GM12878 (cell line): Measurements from ENCODE around the gene HIVEP3. TPM values are rescaled to one million over a fixed set of nuclear protein-coding genes. Genes with fewer than 3 reads are reported as not detected.

Experiments
- ATAC-seq: fragments of 200-7000 bp; cut with Tn5 transposase; 3 replicates; pipeline ENCODE4 v1.9.1; 2020; ENCODE audit warnings: mild to moderate bottlenecking, moderate library complexity
- BruUV-seq: library from RNA; stranded (reverse); fragments of 400-500 nt; replicated peaks from 2 replicates; lab custom pipeline; 2021; lab: Mats Ljungman, UMichigan
- CTCF ChIA-PET: fragments of 300-600 bp; sonication (Branson Sonifier 250); formaldehyde crosslinking; extraction: SDS; loops from one replicate; lab custom pipeline; 2021; ENCODE audit warnings: inconsistent platforms; lab: Yijun Ruan, JAX
- POLR2A ChIA-PET: fragments of 350-600 bp; formaldehyde crosslinking; extraction: SDS; loops from one replicate; lab custom pipeline; 2021; ENCODE audit warnings: inconsistent platforms; lab: Charles Lee
- RAD21 ChIA-PET: fragments of 300-600 bp; sonication (Branson Sonifier 250); formaldehyde crosslinking; loops from one replicate; lab custom pipeline; 2023; ENCODE audit warnings: antibody characterized with exemption; ENCODE audit not compliant: unreplicated experiment; lab: Charles Lee
- SMC1A ChIA-PET: fragments of 300-600 bp; sonication (Branson Sonifier 250); formaldehyde crosslinking; loops from one replicate; lab custom pipeline; 2023; ENCODE audit not compliant: unreplicated experiment, uncharacterized antibody; lab: Charles Lee
- DNase-seq: peaks from one replicate; pipeline ENCODE4 v3.0.0-alpha.2; 2011; ENCODE audit warnings: low read depth, low spot score
- FAIRE-seq: peaks from 3 replicates; lab custom pipeline; 2011; peaks lifted over from hg19 to GRCh38; lab: Jason Lieb, UNC
- H2AFZ ChIP-seq: 2 replicates; pipeline ENCODE4 v1.6.0; 2011; ENCODE audit warnings: low read depth, low read length, control low read depth; ENCODE audit not compliant: control insufficient read depth
- H3K27ac ChIP-seq: 2 replicates; pipeline ENCODE4 v1.5.1; 2011; ENCODE audit warnings: control low read depth; ENCODE audit not compliant: control insufficient read depth, insufficient read depth
- H3K27me3 ChIP-seq, 2 experiments: replicated peaks in 1 of 2; 2 replicates each; pipeline versions ENCODE4 v1.6.0 to v1.6.1; 2011; ENCODE audit warnings: low read length in 1 of 2; ENCODE audit not compliant: control insufficient read depth in 2 of 2, insufficient read depth in 2 of 2
- H3K36me3 ChIP-seq, 2 experiments: 2 replicates each; pipeline ENCODE4 v1.5.1; 2011; ENCODE audit warnings: low read length in 1 of 2; ENCODE audit not compliant: control insufficient read depth in 2 of 2, insufficient read depth in 2 of 2
- H3K4me1 ChIP-seq: 2 replicates; pipeline ENCODE4 v1.6.1; 2011; ENCODE audit warnings: mild to moderate bottlenecking, low read length, moderate library complexity, mixed read lengths; ENCODE audit not compliant: control insufficient read depth, insufficient read depth
- H3K4me2 ChIP-seq: 2 replicates; pipeline ENCODE4 v1.6.0; 2011; ENCODE audit warnings: control low read depth; ENCODE audit not compliant: control insufficient read depth, insufficient read depth
- H3K4me3 ChIP-seq: fragments of 200-600 bp; sonication (generic); 2 replicates; pipeline ENCODE4 v1.5.1; 2016
- H3K79me2 ChIP-seq: 2 replicates; pipeline ENCODE4 v1.6.0; 2011; ENCODE audit warnings: low read length; ENCODE audit not compliant: control insufficient read depth, insufficient read depth
- H3K9ac ChIP-seq: 2 replicates; pipeline ENCODE4 v1.8.0; 2011; ENCODE audit warnings: low read length, control low read depth, mixed read lengths; ENCODE audit not compliant: control insufficient read depth, insufficient read depth
- H3K9me3 ChIP-seq: replicated peaks from 3 replicates; pipeline ENCODE4 v1.5.1; 2011; ENCODE audit warnings: mild to moderate bottlenecking, low read length; ENCODE audit not compliant: control insufficient read depth, insufficient read depth
- H4K20me1 ChIP-seq: 2 replicates; pipeline ENCODE4 v1.6.0; 2011; ENCODE audit not compliant: control insufficient read depth, insufficient read depth
- BACH1 ChIP-seq: fragments of 450-650 bp; IDR thresholded peaks from 2 replicates; pipeline ENCODE4 v1.6.1; 2017; ENCODE audit warnings: mild to moderate bottlenecking, borderline replicate concordance
- BHLHE40 ChIP-seq, 2 experiments: fragments of 450-650 bp in 1 of 2; IDR thresholded peaks; 2 replicates each; pipeline ENCODE4 v1.6.1; 2011 to 2017; ENCODE audit warnings: low read depth in 2 of 2, borderline replicate concordance in 1 of 2, improper control_type of control experiment in 1 of 2, low read length in 1 of 2, mild to moderate bottlenecking in 1 of 2
- IKZF1 ChIP-seq: fragments of 450-650 bp; conservative IDR thresholded peaks from 2 replicates; pipeline ENCODE4 v1.6.1; 2017; ENCODE audit warnings: antibody characterized with exemption, mild to moderate bottlenecking
- MEF2B ChIP-seq: fragments of 450-650 bp; IDR thresholded peaks from 2 replicates; pipeline ENCODE4 v1.6.1; 2018; ENCODE audit warnings: mild to moderate bottlenecking, moderate library complexity; ENCODE audit not compliant: partially characterized antibody, poor library complexity, severe bottlenecking
- SRF ChIP-seq, 2 experiments: IDR thresholded peaks; 2 replicates each; pipeline ENCODE4 v1.6.1; 2011; ENCODE audit warnings: low read depth in 2 of 2, low read length in 2 of 2, mild to moderate bottlenecking in 1 of 2, moderate library complexity in 1 of 2
- SUPT20H ChIP-seq: IDR thresholded peaks from 2 replicates; pipeline ENCODE4 v1.6.1; 2011; ENCODE audit warnings: low read depth, mild to moderate bottlenecking, low read length, moderate library complexity, borderline replicate concordance; ENCODE audit not compliant: control insufficient read depth
- YBX1 ChIP-seq: fragments of 450-650 bp; IDR thresholded peaks from 2 replicates; pipeline ENCODE4 v1.6.1; 2016; ENCODE audit warnings: antibody characterized with exemption
- WGBS: methylation state at CpG from one replicate; pipeline ENCODE4 v1.1.6; 2016; ENCODE audit warnings: low lambda C conversion rate; ENCODE audit not compliant: insufficient replicate concordance, insufficient coverage; ENCODE audit errors: missing lambda C conversion rate; 5-methylcytosine and 5-hydroxymethylcytosine counted together
- in situ Hi-C: fragments of 300-500 bp; cut with MboI; formaldehyde crosslinking; loops from 9 replicates; pipeline ENCODE4 v1.14.3; 2018; ENCODE audit warnings: mixed read lengths
- intact Hi-C: fragments of 100-400 bp; cut with micrococcal nuclease; formaldehyde crosslinking; loops from one replicate; pipeline ENCODE4 v1.14.2; 2022; ENCODE audit not compliant: unreplicated experiment
- polyA plus RNA-seq, 11 experiments: library from polyadenylated mRNA; depleted of rRNA in 4 of 11; unstranded in 6 of 11; stranded (reverse) in 5 of 11; fragments of >200 nt; fragmentation: Nextera tagmentation in 4 of 11; fragmentation: Illumina TruSeq in 1 of 11; extraction: Ambion mirVana in 4 of 11; extraction: Trizol in 1 of 11; gene quantifications; 1 replicate in 1 of 11; 2 replicates in 10 of 11; pipeline versions ENCODE4 v1.2.1 to v1.2.3, GENCODE V29; 2011 to 2016; ENCODE audit warnings: inconsistent platforms in 2 of 11, missing spikeins in 2 of 11, low read depth in 1 of 11
- total RNA-seq, 4 experiments: library from RNA; depleted of rRNA in 3 of 4; stranded (reverse); fragments of >200 nt in 3 of 4; fragmentation: Illumina TruSeq in 1 of 4; extraction: Trizol in 1 of 4; gene quantifications; 2 replicates each; pipeline versions ENCODE4 v1.2.1 to v1.2.3, GENCODE V29; 2013 to 2021

HIVEP3 gene
- total and polyA plus RNA-seq, 10 of the 15 experiments (the other 5 are each of a cell fraction or from before 2014, with no cell fraction given) = 1.8 to 13.6 (median 3.8) TPM

- peaks cover 0 to 1% of the 10 kb centered on the region in 2 experiments; a peak in 2 of 4 replicates for H3K27me3 ChIP-seq
- H3K4me1 ChIP-seq = no peaks in the 10 kb centered on the region; the same call in 1 of the 2 replicates
- H3K4me3 ChIP-seq = peak overlapping the region; percentile 41
- H3K36me3 ChIP-seq = no peaks in the 10 kb centered on the region
- peak overlapping the region; percentile 59 for H3K4me2 ChIP-seq
- ChIA-PET SMC1A (no interaction called here), CTCF (interaction anchor here (1.8 to 7.4 kb wide), 2 partner anchors 12 to 19 kb away, joined by 4 to 59 read pairs; no protein-coding TSS in a partner anchor), POLR2A (no interaction called here), RAD21 (no interaction called here)
- in situ Hi-C loops (no loop called here), intact Hi-C loops (no loop called here)
- H3K27ac ChIP-seq = no peak overlapping the region
- peak overlapping the region; percentile 56 for H2AFZ ChIP-seq
- TF ChIP-seq BACH1 (0 out of 2 replicates have a peak, but pooled peaks have one; percentile 31), YBX1 (no peak), BHLHE40 (IDR thresholded peaks at IDR 0.05; ENCODE audit: borderline replicate concordance in 1 of 2, low read depth in 2 of 2, low read length in 1 of 2) (peak in 1 of 2 experiments; percentile 85; a peak in 2 of 4 replicates), IKZF1 (peak; percentile 35; the same call in 1 of the 2 replicates), SRF (IDR thresholded peaks at IDR 0.05; ENCODE audit: low read depth in 2 of 2, low read length in 2 of 2) (peak; percentile 77 to 80), SUPT20H (no peak), MEF2B (peak; percentile 37)
- H3K9ac ChIP-seq = no peak overlapping the region; the same call in 1 of the 2 replicates
- H4K20me1 ChIP-seq = no peaks in the 10 kb centered on the region
- H3K79me2 ChIP-seq = no peaks in the 10 kb centered on the region
- BruUV-seq = no TSS peak
- ATAC-seq = peak; percentile 61
- DNase-seq = no peak
- WGBS = 10% methylated on average over 70 of the region's 74 CpGs
- H3K9me3 ChIP-seq = no peaks in the 10 kb centered on the region
- FAIRE-seq = no peak
Observed at GRCh38 chr1:41496080-41497055, 422.4 kb downstream of the HIVEP3 start.
